ENCODE results near the gene TRMT11.

Gene TRMT11

GRCh38 chr6:126042001-126042419, 55.7 kb downstream of the TRMT11 start:
- WGBS (ENCODE audit: extremely low coverage, insufficient coverage, insufficient read length): no CpG with 5 or more reads among the region's 1 CpG
- Histone ChIP-seq H2BK5ac (ENCODE audit: low read depth, low read length, poor library complexity) (no peak overlapping the region), H3K36me3 (ENCODE audit: control insufficient read depth in 1 of 2, insufficient read depth in 2 of 2, low read length in 2 of 2) (no peaks in the 10 kb centered on the region), H3K9ac (ENCODE audit: low read length) (no peak overlapping the region), H3K79me2 (ENCODE audit: control insufficient read depth, insufficient read depth, low read length, poor library complexity) (no peaks in the 10 kb centered on the region), H3K18ac (ENCODE audit: low read length) (no peak overlapping the region), H4K91ac (ENCODE audit: low read depth, low read length) (no peak overlapping the region), H4K8ac (ENCODE audit: low read depth, low read length) (no peak overlapping the region), H2BK120ac (ENCODE audit: insufficient read depth, low read length, poor library complexity) (no peak overlapping the region), H4K12ac (ENCODE audit: low read depth, low read length) (no peak overlapping the region), H2AFZ (ENCODE audit: insufficient read depth, low read length, poor library complexity) (no peak overlapping the region), H3K4me3 (ENCODE audit: low read depth, low read length) (no peak overlapping the region), H3K4ac (ENCODE audit: low read depth, low read length) (no peak overlapping the region), H2AK5ac (ENCODE audit: low read length) (no peak overlapping the region), H2BK12ac (ENCODE audit: low read length) (no peak overlapping the region), H3K79me1 (ENCODE audit: low read length) (no peaks in the 10 kb centered on the region), H3K9me3 (ENCODE audit: insufficient read depth, low read depth, low read length) (no peaks in the 10 kb centered on the region), H3K27ac (ENCODE audit: low read depth, low read length) (no peak overlapping the region), H3K27me3 (ENCODE audit: insufficient read depth, low read length) (no peaks in the 10 kb centered on the region), H3K23ac (ENCODE audit: low read length) (no peak overlapping the region), H3K4me2 (ENCODE audit: low read length) (no peak overlapping the region), H3K14ac (ENCODE audit: low read length) (no peak overlapping the region), H3K4me1 (ENCODE audit: control insufficient read depth in 1 of 2, insufficient read depth in 2 of 2, low read length in 2 of 2) (no peaks in the 10 kb centered on the region)
- no peak for DNase-seq

- no peak overlapping the region for H4K8ac ChIP-seq (ENCODE audit: low read depth, low read length)
- WGBS (ENCODE audit: extremely low coverage, insufficient coverage, insufficient read length): no CpG with 5 or more reads among the region's 7 CpGs
- no peak overlapping the region for H3K14ac ChIP-seq (ENCODE audit: low read length)
- H3K23ac ChIP-seq (ENCODE audit: low read length): no peak overlapping the region
- no peaks in the 10 kb centered on the region for H3K79me1 ChIP-seq (ENCODE audit: low read length)
- no peak overlapping the region for H3K4me3 ChIP-seq (ENCODE audit: low read depth, low read length)
- H3K4ac ChIP-seq (ENCODE audit: low read depth, low read length): no peak overlapping the region
- no peak overlapping the region for H4K91ac ChIP-seq (ENCODE audit: low read depth, low read length)
- H3K9ac ChIP-seq (ENCODE audit: low read length): no peak overlapping the region
- H2BK120ac ChIP-seq (ENCODE audit: insufficient read depth, low read length, poor library complexity): no peak overlapping the region
- H3K9me3 ChIP-seq (ENCODE audit: insufficient read depth, low read depth, low read length): no peaks in the 10 kb centered on the region
- no peaks in the 10 kb centered on the region for H3K27me3 ChIP-seq (ENCODE audit: insufficient read depth, low read length)
- H2BK12ac ChIP-seq (ENCODE audit: low read length): no peak overlapping the region
- H3K27ac ChIP-seq (ENCODE audit: low read depth, low read length): no peak overlapping the region
- no peak overlapping the region for H2BK5ac ChIP-seq (ENCODE audit: low read depth, low read length, poor library complexity)
- no peak overlapping the region for H3K4me2 ChIP-seq (ENCODE audit: low read length)
- H2AFZ ChIP-seq (ENCODE audit: insufficient read depth, low read length, poor library complexity): no peak overlapping the region
- no peaks in the 10 kb centered on the region for H3K4me1 ChIP-seq (ENCODE audit: control insufficient read depth in 1 of 2, insufficient read depth in 2 of 2, low read length in 2 of 2)
- H3K79me2 ChIP-seq (ENCODE audit: control insufficient read depth, insufficient read depth, low read length, poor library complexity): no peaks in the 10 kb centered on the region
- H2AK5ac ChIP-seq (ENCODE audit: low read length): no peak overlapping the region
- DNase-seq: no peak
- no peak overlapping the region for H4K12ac ChIP-seq (ENCODE audit: low read depth, low read length)
- no peak overlapping the region for H3K18ac ChIP-seq (ENCODE audit: low read length)
- H3K36me3 ChIP-seq (ENCODE audit: control insufficient read depth in 1 of 2, insufficient read depth in 2 of 2, low read length in 2 of 2): peaks cover 2 to 7% of the 10 kb centered on the region in 2 experiments
These were observed 61.3 kb downstream of the TRMT11 start for GRCh38 chr6:126047648-126048047.

GRCh38 chr6:126048635-126049034, 62.3 kb downstream of the TRMT11 start:
- H2AFZ ChIP-seq (ENCODE audit: insufficient read depth, low read length, poor library complexity): no peak overlapping the region
- no CpG with 5 or more reads among the region's 4 CpGs for WGBS (ENCODE audit: extremely low coverage, insufficient coverage, insufficient read length)
- peaks cover 2 to 10% of the 10 kb centered on the region in 2 experiments for H3K36me3 ChIP-seq (ENCODE audit: control insufficient read depth in 1 of 2, insufficient read depth in 2 of 2, low read length in 2 of 2)
- no peak overlapping the region for H2BK5ac ChIP-seq (ENCODE audit: low read depth, low read length, poor library complexity)
- H3K14ac ChIP-seq (ENCODE audit: low read length): no peak overlapping the region
- H3K9ac ChIP-seq (ENCODE audit: low read length): no peak overlapping the region
- no peak overlapping the region for H2AK5ac ChIP-seq (ENCODE audit: low read length)
- no peak overlapping the region for H3K27ac ChIP-seq (ENCODE audit: low read depth, low read length)
- no peak overlapping the region for H3K4ac ChIP-seq (ENCODE audit: low read depth, low read length)
- no peak overlapping the region for H2BK120ac ChIP-seq (ENCODE audit: insufficient read depth, low read length, poor library complexity)
- no peak overlapping the region for H4K91ac ChIP-seq (ENCODE audit: low read depth, low read length)
- no peak overlapping the region for H4K12ac ChIP-seq (ENCODE audit: low read depth, low read length)
- no peak for DNase-seq
- H4K8ac ChIP-seq (ENCODE audit: low read depth, low read length): no peak overlapping the region
- no peak overlapping the region for H2BK12ac ChIP-seq (ENCODE audit: low read length)
- no peaks in the 10 kb centered on the region for H3K79me2 ChIP-seq (ENCODE audit: control insufficient read depth, insufficient read depth, low read length, poor library complexity)
- no peaks in the 10 kb centered on the region for H3K79me1 ChIP-seq (ENCODE audit: low read length)
- H3K18ac ChIP-seq (ENCODE audit: low read length): no peak overlapping the region
- no peaks in the 10 kb centered on the region for H3K4me1 ChIP-seq (ENCODE audit: control insufficient read depth in 1 of 2, insufficient read depth in 2 of 2, low read length in 2 of 2)
- no peaks in the 10 kb centered on the region for H3K27me3 ChIP-seq (ENCODE audit: insufficient read depth, low read length)
- no peak overlapping the region for H3K4me2 ChIP-seq (ENCODE audit: low read length)
- no peaks in the 10 kb centered on the region for H3K9me3 ChIP-seq (ENCODE audit: insufficient read depth, low read depth, low read length)
- H3K23ac ChIP-seq (ENCODE audit: low read length): no peak overlapping the region
- H3K4me3 ChIP-seq (ENCODE audit: low read depth, low read length): no peak overlapping the region

- Histone ChIP-seq H2AK5ac (ENCODE audit: low read length) (no peak overlapping the region), H3K27ac (ENCODE audit: low read depth, low read length) (no peak overlapping the region), H3K23ac (ENCODE audit: low read length) (no peak overlapping the region), H3K14ac (ENCODE audit: low read length) (no peak overlapping the region), H3K36me3 (ENCODE audit: control insufficient read depth in 1 of 2, insufficient read depth in 2 of 2, low read length in 2 of 2) (peaks cover 2 to 10% of the 10 kb centered on the region in 2 experiments), H3K4ac (ENCODE audit: low read depth, low read length) (no peak overlapping the region), H4K91ac (ENCODE audit: low read depth, low read length) (no peak overlapping the region), H3K79me1 (ENCODE audit: low read length) (no peaks in the 10 kb centered on the region), H3K9ac (ENCODE audit: low read length) (no peak overlapping the region), H3K4me3 (ENCODE audit: low read depth, low read length) (no peak overlapping the region), H4K12ac (ENCODE audit: low read depth, low read length) (no peak overlapping the region), H3K18ac (ENCODE audit: low read length) (no peak overlapping the region), H2BK120ac (ENCODE audit: insufficient read depth, low read length, poor library complexity) (no peak overlapping the region), H3K4me1 (ENCODE audit: control insufficient read depth in 1 of 2, insufficient read depth in 2 of 2, low read length in 2 of 2) (peaks cover 3 to 6% of the 10 kb centered on the region in 2 experiments), H2BK12ac (ENCODE audit: low read length) (no peak overlapping the region), H3K4me2 (ENCODE audit: low read length) (no peak overlapping the region), H3K9me3 (ENCODE audit: insufficient read depth, low read depth, low read length) (no peaks in the 10 kb centered on the region), H3K79me2 (ENCODE audit: control insufficient read depth, insufficient read depth, low read length, poor library complexity) (no peaks in the 10 kb centered on the region), H3K27me3 (ENCODE audit: insufficient read depth, low read length) (no peaks in the 10 kb centered on the region), H2AFZ (ENCODE audit: insufficient read depth, low read length, poor library complexity) (no peak overlapping the region), H2BK5ac (ENCODE audit: low read depth, low read length, poor library complexity) (no peak overlapping the region), H4K8ac (ENCODE audit: low read depth, low read length) (no peak overlapping the region)
- DNase-seq: peak; percentile 33 to 63
- no CpG with 5 or more reads among the region's 1 CpG for WGBS (ENCODE audit: extremely low coverage, insufficient coverage, insufficient read length)
These were observed 64.5 kb downstream of the TRMT11 start for GRCh38 chr6:126050795-126051194.
